GM19324 (cell line): ENCODE data around the gene EWSR1.

Source experiments
- ATAC-seq: cut with Tn5 transposase; IDR thresholded peaks from one replicate; pipeline ENCODE4 v1.9.1; 2021; ENCODE audit warnings: mild to moderate bottlenecking, moderate library complexity; ENCODE audit not compliant: unreplicated experiment, low FRiP score

Gene EWSR1

DNA sequence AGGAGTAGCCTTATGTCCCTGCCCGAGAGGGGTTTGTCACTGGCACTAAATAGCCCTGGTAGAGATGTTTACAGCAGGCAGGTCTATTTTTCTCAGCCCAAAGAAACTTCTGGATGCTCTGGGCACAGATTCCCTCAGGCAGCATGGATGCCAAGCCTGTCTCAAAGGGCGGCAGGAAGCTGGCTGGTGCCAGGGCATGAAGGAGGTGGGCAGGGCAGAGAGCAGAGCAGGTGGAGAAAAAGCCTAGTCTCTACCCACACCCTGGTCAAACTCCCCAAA is 34.3 kb downstream of the EWSR1 start:
- no peak for ATAC-seq

GRCh38 chr22:29302681-29303465 is 34.8 kb downstream of the EWSR1 start:
- ATAC-seq: no peak

DNA sequence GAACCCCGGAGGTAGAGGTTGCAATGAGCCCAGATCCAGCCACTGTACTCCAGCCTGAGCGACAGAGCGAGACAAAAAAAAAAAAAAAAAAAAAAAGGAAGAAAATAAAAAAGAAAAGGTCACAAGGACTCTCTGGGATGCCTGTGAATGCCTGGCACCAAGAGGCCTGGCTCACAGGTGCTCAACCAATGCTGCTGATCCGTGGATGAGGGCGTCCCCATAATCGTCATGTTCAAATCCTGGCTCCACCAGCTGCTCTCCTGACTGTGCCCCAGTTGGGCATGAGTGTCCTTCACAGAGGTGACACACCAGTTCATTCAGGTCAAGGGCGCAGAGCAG is 37.7 kb downstream of the EWSR1 start:
- no peak for ATAC-seq

- ATAC-seq: no peak
Measured at GRCh38 chr22:29306175-29306834, 38.2 kb downstream of the EWSR1 start, which contains the start of gene GAS2L1. Gene GAS2L1 (plus strand): TSS chr22:29306650. CDS start chr22:29308106, 1,456 bp downstream.

DNA sequence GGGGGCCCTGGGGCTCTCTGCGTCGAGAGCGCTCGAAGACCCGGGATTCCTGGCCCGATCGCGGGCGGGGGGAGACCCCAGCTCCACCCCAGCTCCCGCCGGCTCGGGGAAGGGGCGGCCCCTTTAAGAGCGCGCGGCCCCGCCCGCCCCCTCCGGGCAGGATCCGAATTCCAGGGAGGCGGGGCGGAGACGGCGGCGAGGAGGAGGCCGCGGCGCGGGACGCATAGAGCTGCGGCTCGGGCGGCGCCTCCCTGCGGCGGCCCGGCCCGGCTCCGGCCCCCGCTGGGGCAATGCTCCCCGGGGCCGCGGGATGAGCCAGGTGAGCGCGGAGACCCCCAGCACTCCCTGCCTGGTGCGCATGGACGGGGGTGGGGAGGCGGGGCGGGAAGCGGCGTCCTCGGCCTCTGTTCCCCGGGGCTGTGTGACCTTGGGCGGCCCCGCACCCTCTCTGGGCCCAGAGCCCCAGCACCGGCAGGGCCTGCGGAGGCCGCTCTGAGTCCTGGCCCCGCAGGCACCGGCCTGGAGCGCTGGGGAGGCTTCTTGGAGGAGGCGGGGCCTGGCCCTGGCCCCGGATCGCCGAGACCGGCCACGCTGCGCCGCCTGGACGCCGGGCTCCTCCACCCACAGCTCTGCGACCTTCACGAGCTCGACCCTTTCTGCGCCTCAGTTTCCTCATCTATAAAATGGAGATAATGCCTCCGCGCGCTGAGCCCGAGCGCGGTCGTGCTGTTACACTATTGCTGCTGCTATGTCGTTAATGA is 38.9 kb downstream of the EWSR1 start:
- no peak for ATAC-seq

GRCh38 chr22:29307596-29308147 is 39.6 kb downstream of the EWSR1 start:
- ATAC-seq: no peak

GRCh38 chr22:29308148-29308790 is 40.2 kb downstream of the EWSR1 start:
- no peak for ATAC-seq

DNA sequence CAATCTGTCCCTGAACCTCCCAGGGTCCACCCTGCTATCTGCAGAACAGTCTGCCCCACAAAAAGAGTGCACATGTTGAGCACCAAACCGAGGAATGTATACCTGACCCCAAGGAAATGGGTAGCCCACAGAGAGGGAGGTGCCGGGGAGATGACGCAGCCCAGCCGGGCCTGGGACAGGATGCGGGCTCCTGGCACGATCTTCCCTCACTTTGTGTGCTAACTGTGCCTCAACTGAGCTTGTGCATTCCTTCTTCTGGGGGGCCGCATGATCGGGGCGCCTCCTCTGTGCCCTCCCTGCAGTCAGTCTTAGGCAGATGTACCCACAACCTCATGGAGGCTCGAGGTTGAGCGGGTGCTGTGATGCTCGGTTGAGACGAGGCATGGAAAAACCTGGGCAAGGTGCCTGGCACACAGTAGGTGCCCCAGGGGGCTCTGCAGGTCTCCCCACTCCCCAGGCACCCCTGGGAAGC is 40.8 kb downstream of the EWSR1 start:
- ATAC-seq: no peak

DNA sequence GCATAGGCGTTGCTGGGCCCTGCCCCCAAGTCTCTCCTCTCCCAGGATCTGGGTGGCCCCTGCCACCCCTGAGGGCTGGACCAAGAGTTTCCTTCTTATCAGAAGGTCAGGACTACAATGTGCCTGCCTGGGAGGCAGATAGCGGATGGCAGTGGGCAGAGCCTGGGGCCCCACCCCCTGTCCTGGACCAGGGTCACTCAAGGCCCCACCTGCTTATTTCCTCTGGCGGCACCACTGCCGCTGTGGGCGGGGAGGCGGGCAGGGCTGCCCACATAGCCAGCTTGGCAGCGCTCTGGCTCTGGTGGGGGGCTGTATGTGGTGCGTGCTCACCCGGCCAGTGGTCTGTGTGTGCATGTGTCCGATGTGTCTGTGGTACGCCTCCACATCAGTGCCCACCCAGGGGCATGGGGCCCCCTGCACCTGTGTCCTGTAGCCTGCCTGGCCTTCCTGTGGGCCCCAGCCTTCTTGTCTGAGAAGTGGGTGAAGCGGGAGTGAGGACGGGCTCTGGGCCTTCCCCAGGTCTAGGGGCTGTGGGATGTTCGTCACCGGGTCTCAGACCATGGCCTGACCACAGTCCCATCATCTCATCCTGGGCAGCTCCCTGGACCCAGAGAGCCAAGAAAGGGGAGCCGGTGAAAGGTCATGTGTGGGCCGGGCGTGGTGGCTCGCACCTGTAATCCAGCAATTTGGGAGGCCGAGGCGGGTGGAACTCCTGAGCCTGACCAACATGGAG is 41.4 kb downstream of the EWSR1 start:
- no peak for ATAC-seq

- no peak for ATAC-seq
Measured at GRCh38 chr22:29310065-29310862, 42.2 kb downstream of the EWSR1 start.

GRCh38 chr22:29310863-29311339 is 42.8 kb downstream of the EWSR1 start:
- no peak for ATAC-seq

DNA sequence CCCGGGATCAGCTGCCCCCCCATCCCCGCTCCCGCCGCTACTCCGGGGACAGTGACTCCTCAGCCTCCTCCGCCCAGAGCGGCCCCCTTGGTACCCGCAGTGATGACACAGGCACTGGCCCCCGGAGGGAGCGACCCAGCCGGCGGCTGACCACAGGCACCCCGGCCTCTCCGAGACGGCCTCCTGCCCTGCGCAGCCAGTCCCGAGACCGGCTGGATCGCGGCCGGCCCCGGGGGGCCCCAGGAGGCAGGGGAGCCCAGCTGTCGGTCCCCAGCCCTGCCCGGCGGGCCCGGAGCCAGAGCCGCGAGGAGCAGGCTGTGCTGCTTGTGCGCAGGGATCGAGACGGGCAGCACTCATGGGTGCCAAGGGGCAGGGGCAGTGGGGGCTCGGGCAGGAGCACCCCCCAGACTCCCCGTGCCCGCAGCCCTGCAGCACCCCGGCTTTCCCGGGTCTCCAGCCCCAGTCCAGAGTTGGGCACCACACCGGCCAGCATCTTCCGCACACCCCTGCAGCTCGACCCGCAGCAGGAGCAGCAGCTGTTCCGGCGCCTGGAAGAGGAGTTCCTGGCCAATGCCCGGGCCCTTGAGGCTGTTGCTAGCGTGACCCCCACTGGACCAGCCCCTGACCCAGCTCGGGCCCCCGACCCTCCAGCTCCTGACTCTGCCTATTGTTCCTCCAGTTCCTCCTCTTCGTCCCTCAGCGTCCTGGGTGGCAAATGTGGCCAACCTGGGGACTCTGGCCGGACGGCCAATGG is 43.6 kb downstream of the EWSR1 start:
- no peak for ATAC-seq

DNA sequence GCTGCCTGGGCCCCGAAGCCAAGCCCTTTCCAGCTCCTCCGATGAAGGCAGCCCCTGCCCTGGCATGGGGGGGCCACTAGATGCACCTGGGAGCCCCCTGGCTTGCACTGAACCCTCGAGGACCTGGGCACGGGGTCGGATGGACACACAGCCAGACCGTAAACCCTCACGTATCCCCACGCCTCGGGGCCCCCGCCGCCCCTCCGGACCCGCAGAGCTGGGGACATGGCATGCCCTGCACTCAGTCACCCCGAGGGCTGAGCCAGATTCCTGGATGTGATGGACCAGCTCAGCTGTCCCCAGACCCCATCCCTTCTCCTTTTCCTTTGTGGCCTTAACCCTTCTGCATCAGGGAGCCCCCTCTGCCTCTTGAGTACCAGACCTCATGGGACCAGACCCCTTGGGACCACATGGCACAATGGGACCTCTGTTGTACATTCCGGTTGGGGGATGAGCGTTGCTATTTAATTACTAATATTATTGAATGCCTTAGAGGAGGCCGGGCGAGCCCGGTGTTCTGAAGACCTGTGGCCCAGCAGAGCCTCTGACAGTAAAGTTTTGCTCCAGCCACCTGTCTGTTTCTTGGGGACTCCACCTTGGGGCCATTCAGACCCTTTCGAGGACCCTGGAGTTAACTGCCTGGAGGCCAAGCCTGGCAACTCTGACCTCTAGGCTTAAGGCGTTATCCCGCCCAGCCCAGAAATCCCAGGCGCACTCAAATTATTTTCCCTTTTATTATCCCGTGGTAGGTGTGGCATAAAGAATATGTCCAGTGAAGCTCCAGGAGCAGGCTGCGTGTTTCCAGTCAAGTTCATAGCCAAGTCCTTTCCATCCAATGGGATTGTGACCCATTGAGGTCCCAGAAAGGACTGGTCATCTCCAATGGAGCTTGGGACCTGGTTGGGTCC is 44.4 kb downstream of the EWSR1 start:
- ATAC-seq: no peak

DNA sequence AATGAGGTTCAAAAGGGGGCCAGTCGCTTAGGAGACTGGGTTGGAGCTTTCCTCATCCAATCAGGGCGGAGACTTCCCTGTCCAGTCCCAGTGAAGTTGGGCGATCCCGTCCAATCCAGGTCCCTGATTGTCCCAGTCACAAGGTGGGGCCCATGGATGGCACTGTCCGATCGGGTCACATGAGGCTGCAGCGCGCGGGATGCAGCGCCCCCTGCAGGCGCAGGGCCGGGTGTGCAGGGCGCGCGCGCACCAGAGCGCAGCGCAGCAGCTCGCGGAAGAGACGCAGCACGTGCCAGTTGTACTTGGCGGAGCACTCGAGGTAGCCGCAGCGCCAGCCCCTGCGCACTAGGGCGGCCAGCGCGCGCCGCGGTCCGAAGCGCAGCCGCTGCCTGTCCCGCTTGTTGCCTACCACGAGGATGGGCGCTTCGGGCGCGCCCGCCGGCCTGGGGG is 45.1 kb downstream of the EWSR1 start:
- ATAC-seq: no peak

DNA sequence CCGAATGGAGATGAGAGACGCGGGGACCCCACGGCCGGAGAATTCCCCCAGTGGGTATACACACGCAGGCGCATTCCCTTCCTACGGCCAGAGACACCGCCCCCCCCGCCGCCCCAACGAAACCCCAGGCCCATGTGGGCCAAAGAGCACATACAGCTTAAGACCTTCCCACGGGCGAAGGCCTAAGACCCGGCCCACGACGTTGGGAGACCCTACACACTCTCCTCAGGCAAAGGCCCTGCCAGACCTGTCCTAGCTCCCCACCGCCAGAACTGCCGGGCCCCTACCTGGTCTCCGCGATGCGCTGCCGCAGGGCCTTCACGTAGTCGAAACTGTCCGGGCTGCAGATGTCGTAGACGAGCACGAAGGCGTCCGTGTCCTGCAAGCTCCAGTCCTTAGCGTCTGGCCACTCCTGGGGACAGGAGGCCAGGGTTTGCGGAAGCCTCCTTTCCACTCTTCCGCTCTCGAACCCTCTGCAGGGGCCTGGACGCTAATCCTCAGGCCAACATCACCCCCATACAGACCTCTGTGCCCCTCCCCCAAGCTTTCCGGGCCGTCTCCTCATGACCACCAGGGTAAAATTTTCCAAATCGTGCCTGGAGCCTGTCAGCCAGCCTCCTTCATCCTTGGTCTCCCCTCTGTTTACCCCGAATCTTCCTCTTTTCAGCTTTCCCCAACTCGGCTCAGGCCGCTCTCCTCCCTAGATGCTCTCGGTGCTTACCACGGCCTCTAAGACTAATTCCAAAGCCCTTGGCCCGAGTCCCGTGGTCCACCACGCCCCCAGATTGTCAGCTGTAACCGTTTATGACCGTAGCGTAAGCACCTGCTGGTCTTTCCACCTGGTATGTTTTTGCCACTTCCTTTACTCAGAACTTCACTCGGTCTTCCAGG is 45.8 kb downstream of the EWSR1 start:
- ATAC-seq: no peak

GRCh38 chr22:29314537-29315285 is 46.6 kb downstream of the EWSR1 start:
- ATAC-seq: no peak
